Activated naive CD4-positive, alpha-beta T cell treated with anti-CD3 and anti-CD28 coated beads, Interleukin-2, amount 50 U/mL, for 72 hours (primary cell): ENCODE measurements around the gene CDYL2. TPM values are rescaled to one million over a fixed set of nuclear protein-coding genes. Genes with fewer than 3 reads are reported as not detected.
A peak's percentile ranks its signal among the peaks of the same experiment; 100 is the strongest.

ENCODE experiments used
- ATAC-seq, 2 donors: fragments of 150-1000 bp; cut with Tn5 transposase; 2 replicates each; pipeline ENCODE4 v1.10.0; 2021; ENCODE audit warnings: mild to moderate bottlenecking in 2 of 2, moderate library complexity in 2 of 2
- DNase-seq, 2 donors: peaks; one replicate each; pipeline ENCODE4 v3.0.0; 2021 to 2022; ENCODE audit warnings: low spot score in 2 of 2
- H3K27ac Mint-ChIP-seq, 2 donors: one replicate each; pipeline ENCODE4 v1.8.0; 2022; ENCODE audit warnings: mild to moderate bottlenecking in 2 of 2, mixed read lengths in 2 of 2
- H3K36me3 Mint-ChIP-seq, 2 donors: one replicate each; pipeline ENCODE4 v1.8.0; 2022; ENCODE audit warnings: mixed read lengths in 2 of 2
- H3K9me3 Mint-ChIP-seq, 2 donors: one replicate each; pipeline ENCODE4 v1.8.0; 2022; ENCODE audit warnings: mixed read lengths in 2 of 2
- total RNA-seq, 2 donors: library from RNA; stranded (reverse); gene quantifications; one replicate each; pipeline ENCODE4 v1.2.3, GENCODE V29; 2022

Gene CDYL2
- total RNA-seq, 2 donors from 2014 or later = 10.8 to 42.4 TPM

GRCh38 chr16:80599466-80599865 is 204.9 kb downstream of the CDYL2 start:
- Mint-ChIP-seq H3K27ac (no peak overlapping the region), H3K9me3 (peaks cover 13 to 20% of the 10 kb centered on the region in 2 donors), H3K36me3 (peaks cover 17 to 20% of the 10 kb centered on the region in 2 donors)
- ATAC-seq (no peak), DNase-seq (no peak)

- Mint-ChIP-seq H3K36me3 (peaks cover 17 to 25% of the 10 kb centered on the region in 2 donors), H3K27ac (no peak overlapping the region), H3K9me3 (peaks cover 13 to 25% of the 10 kb centered on the region in 2 donors)
- DNase-seq (no peak), ATAC-seq (no peak)
Observed at GRCh38 chr16:80596507-80597207, 207.7 kb downstream of the CDYL2 start.

- DNase-seq (no peak), ATAC-seq (no peak)
- H3K27ac Mint-ChIP-seq = no peak overlapping the region
- H3K9me3 Mint-ChIP-seq = peaks cover 13 to 25% of the 10 kb centered on the region in 2 donors
- H3K36me3 Mint-ChIP-seq = peaks cover 16 to 29% of the 10 kb centered on the region in 2 donors
Observed at GRCh38 chr16:80594756-80595155, 209.6 kb downstream of the CDYL2 start.

- H3K9me3 Mint-ChIP-seq = peaks cover 15 to 26% of the 10 kb centered on the region in 2 donors
- peaks cover 14 to 39% of the 10 kb centered on the region in 2 donors for H3K36me3 Mint-ChIP-seq
- H3K27ac Mint-ChIP-seq = peak overlapping the region in 1 of 2 donors; percentile 58
- no peak for ATAC-seq
- no peak for DNase-seq
Observed at GRCh38 chr16:80592273-80592672, 212.1 kb downstream of the CDYL2 start.

GRCh38 chr16:80591071-80591915 is 213.1 kb downstream of the CDYL2 start:
- Mint-ChIP-seq H3K9me3 (peaks cover 7 to 26% of the 10 kb centered on the region in 2 donors), H3K27ac (peak overlapping the region in 1 of 2 donors; percentile 2), H3K36me3 (peaks cover 4 to 40% of the 10 kb centered on the region in 2 donors)
- no peak for DNase-seq
- ATAC-seq = peak; percentile 74 to 85

GRCh38 chr16:80587071-80587470 is 217.3 kb downstream of the CDYL2 start:
- Mint-ChIP-seq H3K9me3 (peaks cover 9 to 26% of the 10 kb centered on the region in 2 donors), H3K27ac (no peak overlapping the region), H3K36me3 (peaks cover 6 to 31% of the 10 kb centered on the region in 2 donors)
- DNase-seq (no peak), ATAC-seq (no peak)

GRCh38 chr16:80586476-80586875 is 217.9 kb downstream of the CDYL2 start:
- H3K36me3 Mint-ChIP-seq = peaks cover 6 to 31% of the 10 kb centered on the region in 2 donors
- no peak overlapping the region for H3K27ac Mint-ChIP-seq
- ATAC-seq (no peak), DNase-seq (no peak)
- H3K9me3 Mint-ChIP-seq = peaks cover 9 to 26% of the 10 kb centered on the region in 2 donors

- Mint-ChIP-seq H3K9me3 (peaks cover 11 to 28% of the 10 kb centered on the region in 2 donors), H3K36me3 (peaks cover 10 to 38% of the 10 kb centered on the region in 2 donors), H3K27ac (peak overlapping the region in 1 of 2 donors; percentile 65)
- ATAC-seq (peak; percentile 30 to 72), DNase-seq (no peak)
Observed at GRCh38 chr16:80585764-80586163, 218.6 kb downstream of the CDYL2 start.

GRCh38 chr16:80583466-80583865 is 220.9 kb downstream of the CDYL2 start:
- ATAC-seq (peak; percentile 40 to 54), DNase-seq (peak; percentile 55 to 65)
- Mint-ChIP-seq H3K27ac (peak overlapping the region; percentile 26 to 40), H3K36me3 (peaks cover 12 to 35% of the 10 kb centered on the region in 2 donors), H3K9me3 (peaks cover 10 to 34% of the 10 kb centered on the region in 2 donors)

- peaks cover 12 to 17% of the 10 kb centered on the region in 2 donors for H3K36me3 Mint-ChIP-seq
- DNase-seq (peak; percentile 72 to 75), ATAC-seq (peak; percentile 84)
- H3K27ac Mint-ChIP-seq = peak overlapping the region; percentile 84 to 99
- H3K9me3 Mint-ChIP-seq = peaks cover 10 to 19% of the 10 kb centered on the region in 2 donors
Observed at GRCh38 chr16:80580109-80580832, 224.1 kb downstream of the CDYL2 start.

GRCh38 chr16:80577485-80578280 is 226.7 kb downstream of the CDYL2 start:
- peaks cover 3 to 8% of the 10 kb centered on the region in 2 donors for H3K9me3 Mint-ChIP-seq
- peaks cover 6 to 21% of the 10 kb centered on the region in 2 donors for H3K36me3 Mint-ChIP-seq
- peak overlapping the region in 1 of 2 donors; percentile 67 for H3K27ac Mint-ChIP-seq
- DNase-seq (no peak), ATAC-seq (no peak)

GRCh38 chr16:80576343-80576912 is 228.0 kb downstream of the CDYL2 start:
- DNase-seq (no peak), ATAC-seq (no peak)
- H3K27ac Mint-ChIP-seq = no peak overlapping the region
- peaks cover 8 to 17% of the 10 kb centered on the region in 2 donors for H3K9me3 Mint-ChIP-seq
- peaks cover 6 to 31% of the 10 kb centered on the region in 2 donors for H3K36me3 Mint-ChIP-seq

GRCh38 chr16:80573700-80574120 is 230.7 kb downstream of the CDYL2 start:
- no peak for ATAC-seq
- DNase-seq = no peak

GRCh38 chr16:80570106-80570478 is 234.3 kb downstream of the CDYL2 start:
- H3K27ac Mint-ChIP-seq = peak overlapping the region; percentile 67 to 81
- H3K9me3 Mint-ChIP-seq = peaks cover 13 to 27% of the 10 kb centered on the region in 2 donors
- peaks cover 0 to 41% of the 10 kb centered on the region in 2 donors for H3K36me3 Mint-ChIP-seq
- DNase-seq = no peak
- ATAC-seq = peak; percentile 21 to 32

More at GRCh38 chr16:80573700-80574120, 230.7 kb downstream of the CDYL2 start:
- H3K27ac Mint-ChIP-seq = no peak overlapping the region
- H3K9me3 Mint-ChIP-seq = peaks cover 10 to 14% of the 10 kb centered on the region in 2 donors
- H3K36me3 Mint-ChIP-seq = peaks cover 0 to 22% of the 10 kb centered on the region in 2 donors

GRCh38 chr16:80569440-80570105 is 234.8 kb downstream of the CDYL2 start:
- Mint-ChIP-seq H3K9me3 (peaks cover 13 to 27% of the 10 kb centered on the region in 2 donors), H3K36me3 (peaks cover 0 to 45% of the 10 kb centered on the region in 2 donors), H3K27ac (peak overlapping the region; percentile 67 to 81)
- peak; percentile 98 to 99 for ATAC-seq
- DNase-seq = peak; percentile 74 to 78
